Endothelial cell of umbilical vein (primary cell): ENCODE results near the gene HECTD3.

Experiments used
- CTCF ChIP-seq, 2 donors: IDR thresholded peaks; 1 replicate in 1 of 2; 2 replicates in 1 of 2; pipeline ENCODE4 v1.5.1; 2011; ENCODE audit warnings: low read length in 2 of 2, mild to moderate bottlenecking in 2 of 2, moderate library complexity in 2 of 2, control low read depth in 1 of 2, inconsistent platforms in 1 of 2, low read depth in 1 of 2; ENCODE audit not compliant: insufficient read depth in 1 of 2; ENCODE audit errors: extremely low read depth in 1 of 2
- EZH2 ChIP-seq: IDR thresholded peaks from 2 replicates; pipeline ENCODE4 v1.6.1; 2012; ENCODE audit warnings: borderline replicate concordance, low read depth, mild to moderate bottlenecking, moderate library complexity, low read length, inconsistent platforms; ENCODE audit not compliant: severe bottlenecking
- JUN ChIP-seq: IDR thresholded peaks from 2 replicates; pipeline ENCODE4 v1.6.1; 2011; ENCODE audit warnings: borderline replicate concordance, low read depth; ENCODE audit not compliant: insufficient read length, insufficient read depth
- POLR2A ChIP-seq: IDR thresholded peaks from 2 replicates; pipeline ENCODE4 v1.6.1; 2012; ENCODE audit warnings: low read depth, mild to moderate bottlenecking, control low read depth, low read length
- POLR2AphosphoS5 ChIP-seq: IDR thresholded peaks from 2 replicates; pipeline ENCODE4 v1.6.1; 2012; ENCODE audit warnings: low read depth, mild to moderate bottlenecking, control low read depth, low read length, moderate library complexity; ENCODE audit not compliant: insufficient read depth

- TF ChIP-seq CTCF (IDR thresholded peaks at IDR 0.05; ENCODE audit: extremely low read depth in 1 of 2, insufficient read depth in 1 of 2, low read depth in 1 of 2, low read length in 2 of 2) (no peak), POLR2A (no peak), EZH2 (no peak), JUN (no peak), POLR2AphosphoS5 (no peak)
Observed at GRCh38 chr1:44962729-44963128, 48.4 kb downstream of the HECTD3 start.
